Fibroblast of the aortic adventitia (primary cell): ENCODE data around the gene PRKN. TPM values are rescaled to one million over a fixed set of nuclear protein-coding genes. Genes with fewer than 3 reads are reported as not detected.

Experiments
- DNase-seq: peaks from one replicate; pipeline ENCODE4 v3.0.0-alpha.2; 2010; ENCODE audit warnings: low read depth
- H3K4me3 ChIP-seq: 2 replicates; pipeline ENCODE4 v1.5.1; 2011; ENCODE audit warnings: low read depth, mild to moderate bottlenecking, control low read depth, low read length, moderate library complexity
- total RNA-seq: library from RNA; depleted of rRNA; stranded (reverse); fragments of >200 nt; gene quantifications from 2 replicates; pipeline ENCODE4 v1.2.3, GENCODE V29; 2012; ENCODE audit warnings: low replicate concordance
- TF ChIP-seq, protein P1 (sequence below): IDR thresholded peaks from 2 replicates; pipeline ENCODE4 v1.5.1; 2011; ENCODE audit warnings: mild to moderate bottlenecking, low read length, control low read depth, inconsistent platforms; ENCODE audit not compliant: insufficient read depth

PRKN gene
- total RNA-seq, 1 donor: 2.0 TPM

DNA sequence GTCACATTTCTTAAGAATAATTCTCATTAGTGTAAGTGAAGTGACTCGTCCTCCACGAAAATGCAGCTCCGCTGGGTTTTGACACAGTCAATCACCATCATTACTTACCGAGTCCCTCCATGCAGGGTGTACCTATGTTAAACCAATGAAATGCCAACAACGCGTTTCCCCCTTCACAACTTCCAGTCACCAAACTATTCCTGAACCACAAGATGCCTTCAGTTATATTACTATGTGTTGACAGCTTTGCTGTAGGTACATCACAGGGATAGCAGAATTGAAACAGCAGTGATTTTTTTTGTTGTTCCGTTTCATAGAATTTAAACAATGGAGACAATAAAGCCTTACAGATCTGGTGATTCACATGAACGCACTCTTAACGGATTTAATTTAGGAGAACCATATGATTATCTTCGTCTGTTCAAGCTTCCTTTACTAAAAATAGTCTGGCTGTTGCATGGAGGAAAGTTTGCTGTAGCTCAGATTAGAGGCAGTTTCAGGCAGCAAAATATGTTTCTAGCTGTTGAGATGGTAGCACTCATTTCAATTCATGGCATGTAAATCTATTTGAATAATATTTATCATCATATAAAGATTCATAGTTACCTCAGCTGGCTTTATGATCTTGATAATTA lies 652.8 kb downstream of the PRKN start:
- no peak overlapping the region for H3K4me3 ChIP-seq
- TF ChIP-seq, protein P1, sequence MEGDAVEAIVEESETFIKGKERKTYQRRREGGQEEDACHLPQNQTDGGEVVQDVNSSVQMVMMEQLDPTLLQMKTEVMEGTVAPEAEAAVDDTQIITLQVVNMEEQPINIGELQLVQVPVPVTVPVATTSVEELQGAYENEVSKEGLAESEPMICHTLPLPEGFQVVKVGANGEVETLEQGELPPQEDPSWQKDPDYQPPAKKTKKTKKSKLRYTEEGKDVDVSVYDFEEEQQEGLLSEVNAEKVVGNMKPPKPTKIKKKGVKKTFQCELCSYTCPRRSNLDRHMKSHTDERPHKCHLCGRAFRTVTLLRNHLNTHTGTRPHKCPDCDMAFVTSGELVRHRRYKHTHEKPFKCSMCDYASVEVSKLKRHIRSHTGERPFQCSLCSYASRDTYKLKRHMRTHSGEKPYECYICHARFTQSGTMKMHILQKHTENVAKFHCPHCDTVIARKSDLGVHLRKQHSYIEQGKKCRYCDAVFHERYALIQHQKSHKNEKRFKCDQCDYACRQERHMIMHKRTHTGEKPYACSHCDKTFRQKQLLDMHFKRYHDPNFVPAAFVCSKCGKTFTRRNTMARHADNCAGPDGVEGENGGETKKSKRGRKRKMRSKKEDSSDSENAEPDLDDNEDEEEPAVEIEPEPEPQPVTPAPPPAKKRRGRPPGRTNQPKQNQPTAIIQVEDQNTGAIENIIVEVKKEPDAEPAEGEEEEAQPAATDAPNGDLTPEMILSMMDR: no peak
- DNase-seq: no peak

- TF ChIP-seq, protein P1: no peak
- no peak for DNase-seq
- no peak overlapping the region for H3K4me3 ChIP-seq
Measured at GRCh38 chr6:162070639-162071038, 656.9 kb downstream of the PRKN start.

- no peak overlapping the region for H3K4me3 ChIP-seq
- DNase-seq: no peak
- TF ChIP-seq, protein P1: no peak
Measured at GRCh38 chr6:162069995-162070394, 657.6 kb downstream of the PRKN start.

DNA sequence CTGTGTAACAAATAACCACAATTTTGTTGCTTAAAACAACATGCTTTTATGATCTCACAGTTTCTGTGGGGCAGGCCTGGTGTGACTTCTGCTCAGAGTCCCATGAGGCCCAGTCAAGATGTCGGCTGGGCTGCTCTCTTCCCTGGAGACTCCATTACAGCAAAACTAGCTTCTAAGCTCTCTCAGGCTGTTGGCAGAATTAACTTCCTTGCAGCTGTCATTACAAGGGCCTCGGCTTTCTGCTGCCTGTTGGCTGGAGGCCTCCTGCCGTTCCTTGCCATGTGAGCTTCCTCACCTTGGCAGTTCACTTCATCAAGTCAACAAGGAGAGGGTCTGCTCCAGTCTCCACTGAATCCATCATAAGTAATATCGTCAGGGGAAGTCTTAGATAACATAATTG lies 659.2 kb downstream of the PRKN start:
- DNase-seq: no peak
- TF ChIP-seq, protein P1: no peak
- no peak overlapping the region for H3K4me3 ChIP-seq

DNA sequence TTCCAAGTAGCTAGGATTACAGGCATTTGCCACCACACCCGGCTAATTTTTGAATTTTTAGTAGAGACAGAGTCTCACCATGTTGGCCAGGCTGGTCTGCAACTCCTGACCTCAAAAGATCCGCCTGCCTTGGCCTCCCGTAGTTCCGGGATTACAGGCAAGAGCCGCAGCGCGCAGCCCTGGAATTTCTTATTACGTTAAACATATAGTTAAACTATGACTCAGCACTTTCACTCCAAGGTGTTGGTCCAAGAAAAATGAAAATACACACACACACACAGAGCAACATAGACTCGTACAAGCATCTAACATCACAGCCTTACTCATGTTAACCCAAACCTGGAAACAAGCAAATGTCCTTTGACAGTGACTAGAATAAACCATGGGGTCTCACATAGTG lies 663.9 kb downstream of the PRKN start:
- TF ChIP-seq, protein P1: no peak
- DNase-seq: no peak
- no peak overlapping the region for H3K4me3 ChIP-seq

DNA sequence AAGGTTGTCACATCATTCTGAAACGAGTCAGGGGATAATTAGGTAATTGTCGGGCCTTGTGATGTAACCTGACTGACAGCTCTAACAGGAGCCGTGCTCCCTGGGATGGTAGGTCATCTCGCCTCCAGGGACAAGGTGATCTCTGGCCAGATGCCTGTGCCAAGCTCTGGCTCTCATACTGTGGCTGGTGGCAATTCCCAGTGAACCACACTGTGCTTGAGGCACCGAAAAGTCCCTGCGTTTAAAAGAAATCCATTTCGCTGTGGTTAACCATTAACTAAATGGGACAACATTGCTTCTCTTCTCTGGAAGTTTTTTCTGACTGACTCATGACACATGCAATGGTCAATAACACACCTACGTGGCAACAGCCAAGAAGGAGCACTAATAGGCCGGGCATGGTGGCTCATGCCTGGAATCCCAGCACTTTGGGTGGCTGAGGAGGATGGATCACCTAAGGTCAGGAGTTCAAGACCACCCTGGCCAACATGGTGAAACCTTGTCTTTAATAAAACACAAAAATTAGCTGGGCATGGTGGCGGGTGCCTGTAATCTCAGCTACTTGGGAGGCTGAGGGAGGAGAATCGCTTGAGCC lies 669.2 kb downstream of the PRKN start:
- DNase-seq: no peak
- no peak overlapping the region for H3K4me3 ChIP-seq
- TF ChIP-seq, protein P1: no peak
